PC-9 (cell line): ENCODE results near the gene CDKN2C. TPM values are rescaled to one million over a fixed set of nuclear protein-coding genes. Genes with fewer than 3 reads are reported as not detected.
"Not testable (repeated sequence)": the region's sequence is repeated elsewhere in the genome, so short reads cannot be mapped to it uniquely, and the experiment has no call there.

Experiments
- BruUV-seq: library from RNA; stranded (reverse); fragments of 400-500 nt; replicated peaks from 2 replicates; lab custom pipeline; 2021; lab: Mats Ljungman, UMichigan
- CTCF ChIA-PET: fragments of 300-600 bp; sonication (Branson Sonifier 250); formaldehyde crosslinking; loops from one replicate; lab custom pipeline; 2022; ENCODE audit warnings: antibody characterized with exemption; lab: Charles Lee
- POLR2A ChIA-PET: fragments of 300-600 bp; sonication (Branson Sonifier 250); formaldehyde crosslinking; loops from one replicate; lab custom pipeline; 2022; ENCODE audit warnings: antibody characterized with exemption; ENCODE audit not compliant: unreplicated experiment; lab: Charles Lee
- DNase-seq, 2 experiments: peaks; one replicate each; pipeline versions ENCODE4 v3.0.0 to v3.0.0-alpha.2; 2015 to 2022; ENCODE audit warnings: mixed read lengths in 1 of 2
- H2AFZ ChIP-seq: fragments of 200-600 bp; sonication (generic); 2 replicates; pipeline ENCODE4 v1.8.1; 2017; ENCODE audit warnings: antibody characterized with exemption
- H3F3A ChIP-seq: fragments of 200-600 bp; sonication (generic); 2 replicates; pipeline ENCODE4 v1.8.1; 2017; ENCODE audit warnings: antibody characterized with exemption, mild to moderate bottlenecking, low read depth; ENCODE audit not compliant: insufficient read depth
- H3K27ac ChIP-seq: fragments of 200-600 bp; sonication (generic); 2 replicates; pipeline ENCODE4 v1.6.1; 2016; ENCODE audit warnings: mixed run types
- H3K27me3 ChIP-seq: fragments of 200-600 bp; sonication (generic); 2 replicates; pipeline ENCODE4 v1.6.1; 2016; ENCODE audit warnings: low read depth, mixed run types; ENCODE audit not compliant: insufficient read depth
- H3K36me3 ChIP-seq: fragments of 200-600 bp; sonication (generic); 2 replicates; pipeline ENCODE4 v1.6.1; 2016; ENCODE audit warnings: low read depth, mixed run types
- H3K4me1 ChIP-seq: fragments of 200-600 bp; sonication (generic); replicated peaks from 2 replicates; pipeline ENCODE4 v1.6.1; 2016; ENCODE audit warnings: mixed run types; ENCODE audit not compliant: insufficient read depth
- H3K4me2 ChIP-seq: fragments of 200-600 bp; sonication (generic); 2 replicates; pipeline ENCODE4 v1.6.1; 2017; ENCODE audit warnings: mixed run types
- H3K4me3 ChIP-seq: fragments of 200-600 bp; sonication (generic); 2 replicates; pipeline ENCODE4 v1.6.1; 2016; ENCODE audit warnings: mixed run types
- H3K79me2 ChIP-seq: fragments of 200-600 bp; sonication (generic); 2 replicates; pipeline ENCODE4 v1.6.1; 2017; ENCODE audit warnings: low read depth, mixed run types
- H3K9me2 ChIP-seq: fragments of 200-600 bp; sonication (generic); 2 replicates; pipeline ENCODE4 v1.8.1; 2017; ENCODE audit warnings: mild to moderate bottlenecking; ENCODE audit not compliant: insufficient read depth
- H3K9me3 ChIP-seq: fragments of 200-600 bp; sonication (generic); 2 replicates; pipeline ENCODE4 v1.8.1; 2016; ENCODE audit warnings: low read depth; ENCODE audit not compliant: insufficient read depth
- H4K20me1 ChIP-seq: fragments of 200-600 bp; sonication (generic); 2 replicates; pipeline ENCODE4 v1.8.1; 2017; ENCODE audit not compliant: insufficient read depth
- CTCF ChIP-seq: fragments of 200-600 bp; sonication (generic); conservative IDR thresholded peaks from 2 replicates; pipeline ENCODE4 v1.6.1; 2017; ENCODE audit warnings: mixed run types, antibody characterized with exemption, mild to moderate bottlenecking, moderate library complexity
- EZH2 ChIP-seq: fragments of 200-600 bp; sonication (generic); IDR thresholded peaks from 2 replicates; pipeline ENCODE4 v1.8.0; 2017; ENCODE audit warnings: antibody characterized with exemption, low read depth
- intact Hi-C: fragments of 100-400 bp; cut with micrococcal nuclease; formaldehyde crosslinking; loops from one replicate; pipeline ENCODE4 v1.10.0; 2022; ENCODE audit not compliant: unreplicated experiment
- total RNA-seq: library from RNA; stranded (reverse); gene quantifications from 2 replicates; pipeline ENCODE4 v1.2.3, GENCODE V29; 2021

CDKN2C gene
- total RNA-seq, 1 experiment from 2014 or later, result 17.1 TPM

GRCh38 chr1:50949286-50949982 lies 20.6 kb upstream of the CDKN2C start:
- Histone ChIP-seq H3K4me3 (no peak overlapping the region), H3K4me2 (no peak overlapping the region), H3K27me3 (no peaks in the 10 kb centered on the region), H3K36me3 (no peaks in the 10 kb centered on the region), H3K4me1 (no peaks in the 10 kb centered on the region), H3K9me2 (no peaks in the 10 kb centered on the region; the same call in 1 of the 2 replicates), H4K20me1 (peaks cover 13% of the 10 kb centered on the region), H2AFZ (no peak overlapping the region), H3F3A (no peaks in the 10 kb centered on the region), H3K79me2 (peaks cover 87% of the 10 kb centered on the region), H3K9me3 (no peaks in the 10 kb centered on the region), H3K27ac (no peak overlapping the region)
- intact Hi-C loops, result no loop called here
- POLR2A ChIA-PET, result no interaction called here
- no TSS peak for BruUV-seq
- TF ChIP-seq CTCF (no peak), EZH2 (no peak)
- no peak for DNase-seq
- CTCF ChIA-PET, result no interaction called here

GRCh38 chr1:50950396-50950795 lies 19.6 kb upstream of the CDKN2C start:
- Histone ChIP-seq H3K27me3 (no peaks in the 10 kb centered on the region), H3K4me3 (no peak overlapping the region), H4K20me1 (peaks cover 10% of the 10 kb centered on the region), H3K4me2 (no peak overlapping the region), H3K9me3 (no peaks in the 10 kb centered on the region), H2AFZ (no peak overlapping the region), H3K79me2 (peaks cover 86% of the 10 kb centered on the region), H3K9me2 (no peaks in the 10 kb centered on the region), H3K27ac (no peak overlapping the region), H3F3A (no peaks in the 10 kb centered on the region), H3K36me3 (no peaks in the 10 kb centered on the region), H3K4me1 (no peaks in the 10 kb centered on the region)
- intact Hi-C loops, result no loop called here
- CTCF ChIA-PET, result no interaction called here
- POLR2A ChIA-PET, result no interaction called here
- no peak for TF ChIP-seq EZH2
- no peak for TF ChIP-seq CTCF
- peak in 1 of 2 experiments; percentile 39 for DNase-seq
- no TSS peak for BruUV-seq

GRCh38 chr1:50952566-50952965 lies 17.5 kb upstream of the CDKN2C start:
- H4K20me1 ChIP-seq, H3K9me3 ChIP-seq, H2AFZ ChIP-seq, H3K9me2 ChIP-seq, H3K4me1 ChIP-seq, DNase-seq, H3K36me3 ChIP-seq, H3K27ac ChIP-seq, H3K4me2 ChIP-seq, CTCF ChIA-PET, H3F3A ChIP-seq, H3K4me3 ChIP-seq, H3K27me3 ChIP-seq, intact Hi-C loops, BruUV-seq, POLR2A ChIA-PET: not testable (repeated sequence)
- H3K79me2 ChIP-seq, result peaks cover 86% of the 10 kb centered on the region
